Smooth muscle cell (in vitro differentiated cells): ENCODE measurements around the gene FEM1C. TPM values are rescaled to one million over a fixed set of nuclear protein-coding genes. Genes with fewer than 3 reads are reported as not detected.

ENCODE experiments used
- DNase-seq: peaks from one replicate; lab custom pipeline; 2025; ENCODE audit not compliant: unreplicated experiment; lab: John Stamatoyannopoulos, UW
- H2AFZ ChIP-seq: fragments of 200-600 bp; sonication (generic); 2 replicates; pipeline ENCODE4 v1.6.0; 2016; ENCODE audit warnings: antibody characterized with exemption, low read depth, mild to moderate bottlenecking
- H3F3A ChIP-seq: fragments of 200-600 bp; sonication (generic); 2 replicates; pipeline ENCODE4 v1.6.0; 2017; ENCODE audit warnings: antibody characterized with exemption, low read depth
- H3K27ac ChIP-seq: fragments of 200-600 bp; sonication (generic); 2 replicates; pipeline ENCODE4 v1.5.1; 2016; ENCODE audit warnings: low read depth, mild to moderate bottlenecking
- H3K27me3 ChIP-seq: fragments of 200-600 bp; sonication (generic); 2 replicates; pipeline ENCODE4 v1.6.1; 2016; ENCODE audit warnings: low read depth, mild to moderate bottlenecking
- H3K36me3 ChIP-seq: fragments of 200-600 bp; sonication (generic); 2 replicates; pipeline ENCODE4 v1.5.1; 2016; ENCODE audit warnings: low read depth
- H3K4me1 ChIP-seq: fragments of 200-600 bp; sonication (generic); 2 replicates; pipeline ENCODE4 v1.5.1; 2016; ENCODE audit warnings: low read depth
- H3K4me2 ChIP-seq: fragments of 200-600 bp; sonication (generic); 2 replicates; pipeline ENCODE4 v1.6.0; 2016; ENCODE audit warnings: mild to moderate bottlenecking
- H3K4me3 ChIP-seq: fragments of 200-600 bp; sonication (generic); 2 replicates; pipeline ENCODE4 v1.5.1; 2016; ENCODE audit warnings: mild to moderate bottlenecking
- H3K79me2 ChIP-seq: fragments of 200-600 bp; sonication (generic); 2 replicates; pipeline ENCODE4 v1.6.0; 2016; ENCODE audit warnings: low read depth, mild to moderate bottlenecking
- H3K9ac ChIP-seq: fragments of 200-600 bp; sonication (generic); 2 replicates; pipeline ENCODE4 v1.6.0; 2016; ENCODE audit warnings: low read depth
- H3K9me3 ChIP-seq: fragments of 200-600 bp; sonication (generic); replicated peaks from 2 replicates; pipeline ENCODE4 v1.5.1; 2016; ENCODE audit warnings: low read depth
- H4K20me1 ChIP-seq: fragments of 200-600 bp; sonication (generic); 2 replicates; pipeline ENCODE4 v1.6.0; 2016; ENCODE audit warnings: low read depth
- CTCF ChIP-seq: fragments of 200-600 bp; sonication (generic); IDR thresholded peaks from 2 replicates; pipeline ENCODE4 v1.5.1; 2017; ENCODE audit warnings: borderline replicate concordance, mild to moderate bottlenecking, antibody characterized with exemption; ENCODE audit not compliant: insufficient read depth, poor library complexity, severe bottlenecking
- WGBS: methylation state at CpG from one replicate; pipeline ENCODE4 v1.1.7; 2016; ENCODE audit warnings: low lambda C conversion rate; 5-methylcytosine and 5-hydroxymethylcytosine counted together
- polyA plus RNA-seq: library from polyadenylated mRNA; unstranded; fragments of >200 nt; fragmentation: Nextera tagmentation; extraction: Ambion mirVana; gene quantifications from 2 replicates; pipeline ENCODE4 v1.2.1, GENCODE V29; 2016
- total RNA-seq: library from RNA; depleted of rRNA; stranded (reverse); fragments of >200 nt; gene quantifications from 2 replicates; pipeline ENCODE4 v1.2.3, GENCODE V29; 2014

Gene FEM1C
- total and polyA plus RNA-seq, 2 experiments from 2014 or later, result 5.9 to 31.7 TPM

GRCh38 chr5:115487168-115487567 lies 57.4 kb downstream of the FEM1C start:
- TF ChIP-seq CTCF, result no peak
- 76% methylated on average over 4 of the region's 4 CpGs for WGBS

GRCh38 chr5:115486728-115487127 lies 57.8 kb downstream of the FEM1C start:
- H3K4me3 ChIP-seq, result no peak overlapping the region
- no peaks in the 10 kb centered on the region for H3K4me1 ChIP-seq
- H3K79me2 ChIP-seq, result no peaks in the 10 kb centered on the region
- no peaks in the 10 kb centered on the region for H3F3A ChIP-seq
- H3K27me3 ChIP-seq, result no peaks in the 10 kb centered on the region
- H3K36me3 ChIP-seq, result no peaks in the 10 kb centered on the region
- H3K4me2 ChIP-seq, result no peak overlapping the region
- 89% methylated on average over 2 of the region's 2 CpGs for WGBS
- H4K20me1 ChIP-seq, result no peaks in the 10 kb centered on the region
- no peak for TF ChIP-seq CTCF
- H3K9ac ChIP-seq, result no peak overlapping the region
- no peak for DNase-seq
- no peak overlapping the region for H3K27ac ChIP-seq
- H3K9me3 ChIP-seq, result no peaks in the 10 kb centered on the region
- H2AFZ ChIP-seq, result no peak overlapping the region

More at GRCh38 chr5:115487168-115487567, 57.4 kb downstream of the FEM1C start:
- H3F3A ChIP-seq, result no peaks in the 10 kb centered on the region
- H3K4me3 ChIP-seq, result no peak overlapping the region
- H3K27ac ChIP-seq, result no peak overlapping the region
- H4K20me1 ChIP-seq, result no peaks in the 10 kb centered on the region
- DNase-seq, result no peak
- no peak overlapping the region for H3K9ac ChIP-seq
- no peaks in the 10 kb centered on the region for H3K9me3 ChIP-seq
- no peak overlapping the region for H2AFZ ChIP-seq
- H3K4me2 ChIP-seq, result no peak overlapping the region
- no peaks in the 10 kb centered on the region for H3K27me3 ChIP-seq
- no peaks in the 10 kb centered on the region for H3K4me1 ChIP-seq
- H3K79me2 ChIP-seq, result no peaks in the 10 kb centered on the region
- no peaks in the 10 kb centered on the region for H3K36me3 ChIP-seq

GRCh38 chr5:115484368-115484767 lies 60.2 kb downstream of the FEM1C start:
- H3K9ac ChIP-seq, result no peak overlapping the region
- TF ChIP-seq CTCF, result no peak
- no peaks in the 10 kb centered on the region for H3K4me1 ChIP-seq
- no peaks in the 10 kb centered on the region for H3K79me2 ChIP-seq
- 92% methylated on average over 4 of the region's 4 CpGs for WGBS
- H3F3A ChIP-seq, result no peaks in the 10 kb centered on the region
- H3K36me3 ChIP-seq, result no peaks in the 10 kb centered on the region
- no peaks in the 10 kb centered on the region for H3K9me3 ChIP-seq
- no peak overlapping the region for H3K4me2 ChIP-seq
- no peaks in the 10 kb centered on the region for H4K20me1 ChIP-seq
- no peak for DNase-seq
- H2AFZ ChIP-seq, result no peak overlapping the region
- no peaks in the 10 kb centered on the region for H3K27me3 ChIP-seq
- H3K4me3 ChIP-seq, result no peak overlapping the region
- no peak overlapping the region for H3K27ac ChIP-seq

GRCh38 chr5:115480900-115481299 lies 63.7 kb downstream of the FEM1C start:
- no peak overlapping the region for H3K4me2 ChIP-seq
- no peaks in the 10 kb centered on the region for H3K79me2 ChIP-seq
- H3K27ac ChIP-seq, result no peak overlapping the region
- no peaks in the 10 kb centered on the region for H3K4me1 ChIP-seq
- no peaks in the 10 kb centered on the region for H4K20me1 ChIP-seq
- H3K4me3 ChIP-seq, result no peak overlapping the region
- DNase-seq, result no peak
- no peaks in the 10 kb centered on the region for H3K9me3 ChIP-seq
- H3K27me3 ChIP-seq, result no peaks in the 10 kb centered on the region
- no peaks in the 10 kb centered on the region for H3F3A ChIP-seq
- no peak overlapping the region for H3K9ac ChIP-seq
- no peak for TF ChIP-seq CTCF
- H3K36me3 ChIP-seq, result no peaks in the 10 kb centered on the region
- no peak overlapping the region for H2AFZ ChIP-seq
